DND-41 (cell line): ENCODE results near the gene HSPA1B.
"Not testable (repeated sequence)": the region's sequence is repeated elsewhere in the genome, so short reads cannot be mapped to it uniquely, and the experiment has no call there.

Source experiments
- ATAC-seq: fragments of 200-7000 bp; cut with Tn5 transposase; 3 replicates; pipeline ENCODE4 v1.9.1; 2021; ENCODE audit warnings: low read depth; ENCODE audit not compliant: insufficient read depth
- DNase-seq: peaks from one replicate; pipeline ENCODE4 v3.0.0-alpha.2; 2020
- H2AFZ ChIP-seq: 2 replicates; pipeline ENCODE4 v1.6.0; 2012; ENCODE audit warnings: low read depth, low read length
- H3K27ac ChIP-seq: 2 replicates; pipeline ENCODE4 v1.5.1; 2012; ENCODE audit warnings: low read length, inconsistent platforms
- H3K27me3 ChIP-seq: fragments of 200-600 bp; sonication (generic); 2 replicates; pipeline ENCODE4 v1.6.0; 2012; ENCODE audit warnings: low read length, mild to moderate bottlenecking, inconsistent platforms; ENCODE audit not compliant: insufficient read depth, poor library complexity
- H3K36me3 ChIP-seq: 2 replicates; pipeline ENCODE4 v1.5.1; 2012; ENCODE audit warnings: low read length, inconsistent platforms; ENCODE audit not compliant: insufficient read depth
- H3K4me1 ChIP-seq: 2 replicates; pipeline ENCODE4 v1.5.1; 2012; ENCODE audit warnings: mild to moderate bottlenecking, low read length; ENCODE audit not compliant: insufficient read depth
- H3K4me2 ChIP-seq: 2 replicates; pipeline ENCODE4 v1.6.0; 2012; ENCODE audit warnings: mild to moderate bottlenecking, moderate library complexity, low read length, inconsistent platforms; ENCODE audit not compliant: insufficient read depth
- H3K4me3 ChIP-seq, 2 experiments: fragments of 200-600 bp in 1 of 2; shearing (Covaris generic) in 1 of 2; 2 replicates each; pipeline ENCODE4 v1.5.1; 2012 to 2016; ENCODE audit warnings: inconsistent platforms in 2 of 2, low read length in 2 of 2, mild to moderate bottlenecking in 2 of 2, low read depth in 1 of 2, moderate library complexity in 1 of 2
- H3K79me2 ChIP-seq: 2 replicates; pipeline ENCODE4 v1.6.0; 2012; ENCODE audit warnings: low read length, inconsistent platforms; ENCODE audit not compliant: insufficient read depth
- H3K9ac ChIP-seq: 2 replicates; pipeline ENCODE4 v1.6.0; 2012; ENCODE audit warnings: low read depth, mild to moderate bottlenecking, inconsistent platforms, low read length, moderate library complexity
- H3K9me3 ChIP-seq: 2 replicates; pipeline ENCODE4 v1.5.1; 2012; ENCODE audit warnings: low read length, moderate library complexity, mild to moderate bottlenecking, inconsistent platforms; ENCODE audit not compliant: insufficient read depth, severe bottlenecking
- H4K20me1 ChIP-seq: 2 replicates; pipeline ENCODE4 v1.6.0; 2012; ENCODE audit warnings: low read length; ENCODE audit not compliant: insufficient read depth
- CTCF ChIP-seq: IDR thresholded peaks from 2 replicates; pipeline ENCODE4 v1.5.1; 2012; ENCODE audit warnings: borderline replicate concordance, low read length, moderate library complexity, mild to moderate bottlenecking; ENCODE audit not compliant: poor library complexity, severe bottlenecking; ENCODE audit errors: extremely low read depth
- EZH2 ChIP-seq: IDR thresholded peaks from 3 replicates; pipeline ENCODE4 v1.6.1; 2012; ENCODE audit warnings: borderline replicate concordance, low read depth, mild to moderate bottlenecking, moderate library complexity, low read length, inconsistent platforms; ENCODE audit not compliant: severe bottlenecking

Gene HSPA1B

DNA sequence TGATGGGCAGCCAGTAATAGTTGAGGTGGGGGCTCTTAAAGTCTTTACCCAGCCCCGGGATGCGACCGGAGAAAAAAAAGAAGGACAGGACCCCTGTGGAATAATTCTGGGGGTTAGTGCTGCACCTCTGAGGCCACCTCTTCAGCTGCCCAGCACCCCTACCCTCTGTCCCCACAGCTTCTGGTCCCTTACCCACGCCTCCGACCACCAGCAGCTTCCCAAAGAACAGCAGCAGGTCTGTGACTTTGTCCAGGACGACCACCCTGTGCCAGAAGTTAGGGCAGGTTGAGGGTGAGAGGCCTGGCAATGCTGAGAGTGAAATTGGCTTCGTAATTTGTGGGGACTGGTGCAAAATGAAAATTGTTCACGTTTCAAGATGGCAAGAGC lies 37.3 kb downstream of the HSPA1B start:
- ATAC-seq, result no peak
- H2AFZ ChIP-seq, result no peak overlapping the region
- peak overlapping the region; percentile 66; the same call in 1 of the 2 replicates for H3K9ac ChIP-seq

DNA sequence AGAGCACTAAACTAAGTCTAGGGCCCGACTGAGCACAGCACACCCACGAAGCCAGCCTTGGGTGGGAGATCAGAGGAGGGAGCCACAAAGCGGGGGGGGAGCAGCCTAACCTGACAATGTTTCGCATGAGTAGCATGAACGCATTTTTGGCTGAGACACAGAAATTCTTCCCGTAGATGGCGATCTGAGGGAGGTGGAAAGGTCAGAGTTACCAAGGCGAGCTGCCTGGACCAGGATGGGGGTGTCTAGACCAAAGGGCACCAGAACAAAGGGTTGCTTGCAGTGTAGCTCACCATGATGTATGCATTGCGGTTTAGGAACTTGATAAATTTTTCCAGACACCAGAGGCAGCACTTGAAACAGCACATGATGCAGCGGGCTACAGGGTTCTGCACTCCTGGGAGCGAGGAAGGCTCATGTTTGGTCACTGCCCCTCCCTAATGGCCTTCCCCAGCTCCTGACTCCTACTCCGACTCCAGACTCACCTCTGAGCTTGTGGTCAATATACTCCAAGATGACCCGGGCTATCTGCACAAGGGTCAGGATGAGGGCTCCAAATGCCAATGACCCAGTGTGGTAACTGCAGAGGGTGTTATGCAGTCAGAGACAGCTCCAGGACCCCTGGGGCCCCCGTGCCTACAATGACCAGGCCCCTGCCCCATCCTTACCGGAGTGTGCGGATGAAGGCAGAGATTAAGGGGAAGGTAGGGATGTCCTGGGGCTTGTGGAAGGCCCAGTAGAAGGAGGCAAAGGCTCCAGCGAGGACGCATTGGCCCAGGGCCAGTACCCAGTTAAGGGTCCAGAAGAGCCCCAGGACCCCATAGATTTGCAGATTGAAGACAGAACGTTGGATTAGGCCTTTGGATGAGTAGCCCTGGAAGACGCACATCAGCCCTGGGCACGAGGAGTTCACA lies 37.9 kb downstream of the HSPA1B start:
- no peak for TF ChIP-seq EZH2
- TF ChIP-seq CTCF, result no peak
- Histone ChIP-seq H3K27me3 (no peaks in the 10 kb centered on the region), H3K27ac (no peak overlapping the region), H4K20me1 (no peaks in the 10 kb centered on the region), H3K36me3 (0 out of 2 replicates have a peak, but pooled peaks cover 2% of the 10 kb centered on the region), H2AFZ (no peak overlapping the region), H3K4me2 (no peak overlapping the region), H3K79me2 (peaks cover 11% of the 10 kb centered on the region), H3K9me3 (no peaks in the 10 kb centered on the region), H3K4me3 (no peak overlapping the region), H3K4me1 (peaks cover 34% of the 10 kb centered on the region), H3K9ac (no peak overlapping the region)
- ATAC-seq, result no peak
- DNase-seq, result no peak

More for the DNA sequence above, 37.3 kb downstream of the HSPA1B start:
- TF ChIP-seq EZH2 (no peak), CTCF (no peak)
- Histone ChIP-seq H3K27me3 (no peaks in the 10 kb centered on the region), H3K36me3 (peaks cover 9% of the 10 kb centered on the region), H3K9me3 (no peaks in the 10 kb centered on the region), H4K20me1 (no peaks in the 10 kb centered on the region), H3K4me1 (peaks cover 34% of the 10 kb centered on the region), H3K79me2 (peaks cover 11% of the 10 kb centered on the region), H3K27ac (no peak overlapping the region), H3K4me2 (peak overlapping the region; percentile 80), H3K4me3 (peak overlapping the region in 1 of 2 experiments; percentile 72; a peak in 1 of 4 replicates)
- no peak for DNase-seq

- DNase-seq, H3K9me3 ChIP-seq, H3K4me3 ChIP-seq, H4K20me1 ChIP-seq, H2AFZ ChIP-seq, H3K27me3 ChIP-seq, H3K9ac ChIP-seq, ATAC-seq, H3K79me2 ChIP-seq, H3K4me2 ChIP-seq, H3K27ac ChIP-seq, H3K36me3 ChIP-seq: not testable (repeated sequence)
- peaks cover 15% of the 10 kb centered on the region for H3K4me1 ChIP-seq
Measured at GRCh38 chr6:31868658-31868971, 41.1 kb downstream of the HSPA1B start.

GRCh38 chr6:31869343-31869742 lies 41.8 kb downstream of the HSPA1B start:
- DNase-seq, result no peak
- Histone ChIP-seq H3K27ac (no peak overlapping the region), H3K36me3 (no peaks in the 10 kb centered on the region)

More at GRCh38 chr6:31869343-31869742, 41.8 kb downstream of the HSPA1B start:
- Histone ChIP-seq H2AFZ (no peak overlapping the region), H3K4me2 (no peak overlapping the region), H3K9me3 (no peaks in the 10 kb centered on the region), H3K4me1 (peaks cover 10% of the 10 kb centered on the region), H3K4me3 (no peak overlapping the region), H3K79me2 (no peaks in the 10 kb centered on the region), H4K20me1 (no peaks in the 10 kb centered on the region), H3K27me3 (no peaks in the 10 kb centered on the region), H3K9ac (no peak overlapping the region)
- TF ChIP-seq EZH2, result no peak
- no peak for TF ChIP-seq CTCF
- no peak for ATAC-seq
